Right lobe of liver (tissue), 6 donors: Measurements from ENCODE around the gene EXOSC7. TPM values are rescaled to one million over a fixed set of nuclear protein-coding genes. Genes with fewer than 3 reads are reported as not detected.
A peak's percentile ranks its signal among the peaks of the same experiment; 100 is the strongest.

Source experiments
- ATAC-seq, 4 donors: fragments of 200-7000 bp; cut with Tn5 transposase; one replicate each; pipeline ENCODE4 v1.9.1; 2020; ENCODE audit warnings: mild to moderate bottlenecking in 4 of 4, moderate library complexity in 4 of 4
- DNase-seq, 3 donors: peaks; one replicate each; pipeline ENCODE4 v3.0.0-alpha.2; 2020
- H3K27ac ChIP-seq, 3 donors: fragments of 200-600 bp; one replicate each; pipeline ENCODE4 v1.8.0; 2022
- H3K27me3 ChIP-seq, 2 donors: fragments of 200-600 bp; one replicate each; pipeline ENCODE4 v1.8.0; 2022
- H3K36me3 ChIP-seq, 4 donors: fragments of 200-600 bp; sonication (generic) in 1 of 4; one replicate each; pipeline versions ENCODE4 v1.5.1 to v1.8.0; 2017 to 2022; ENCODE audit warnings: control low read depth in 1 of 4
- H3K4me1 ChIP-seq, 4 donors: fragments of 200-600 bp; sonication (generic) in 1 of 4; one replicate each; pipeline versions ENCODE4 v1.5.1 to v1.8.0; 2017 to 2022; ENCODE audit warnings: control low read depth in 1 of 4
- H3K4me3 ChIP-seq, 3 donors: fragments of 200-600 bp; one replicate each; pipeline ENCODE4 v1.8.0; 2022
- H3K9me3 ChIP-seq, 4 donors: fragments of 200-600 bp; sonication (generic) in 1 of 4; one replicate each; pipeline versions ENCODE4 v1.5.1 to v1.8.0; 2017 to 2022; ENCODE audit warnings: control low read depth in 1 of 4
- POLR2A ChIP-seq: fragments of 450-650 bp; IDR thresholded peaks from one replicate; pipeline ENCODE4 v1.6.1; 2017; ENCODE audit warnings: antibody characterized with exemption, mild to moderate bottlenecking
- WGBS: methylation state at CpG from one replicate; pipeline ENCODE4 v1.1.6; 2018; ENCODE audit warnings: low coverage, low lambda C conversion rate; ENCODE audit not compliant: insufficient coverage; ENCODE audit errors: missing lambda C conversion rate; 5-methylcytosine and 5-hydroxymethylcytosine counted together
- intact Hi-C, 2 donors: fragments of 100-400 bp; cut with DNase I; formaldehyde crosslinking; loops; one replicate each; pipeline versions ENCODE4 v1.11.2 to v1.14.1; 2022
- total RNA-seq, 6 experiments: library from RNA; depleted of rRNA in 2 of 6; stranded (reverse); fragments of >200 nt in 2 of 6; fragmentation: NEBNext Ultra II Directional in 3 of 6; extraction: Animal tissue kit (Norgen Biotek cat#: 25700) in 3 of 6; gene quantifications; one replicate each; pipeline versions ENCODE4 v1.1.0 to v1.2.4, GENCODE V29; 2016 to 2023
- TF ChIP-seq, protein P1 (sequence below), 4 donors: fragments of 200-600 bp in 3 of 4; fragments of 450-650 bp in 1 of 4; IDR thresholded peaks; one replicate each; pipeline versions ENCODE4 v1.5.1 to v1.8.0; 2016 to 2022; ENCODE audit warnings: antibody characterized with exemption in 4 of 4, mild to moderate bottlenecking in 2 of 4
- donor health status: DM: no; HTN: yes; CAD: no.
- donor health status: DM: no; HTN: no; CAD: no.
- donor health status: DM: no; HTN: no; CAD: no.
- donor health status: DM: no; HTN: yes; CAD: no.
- donor health status: DM: no; HTN: yes; CAD: no.

The EXOSC7 gene
- total RNA-seq, 6 experiments from 2014 or later: 15.1 to 25.7 (median 15.9) TPM

DNA sequence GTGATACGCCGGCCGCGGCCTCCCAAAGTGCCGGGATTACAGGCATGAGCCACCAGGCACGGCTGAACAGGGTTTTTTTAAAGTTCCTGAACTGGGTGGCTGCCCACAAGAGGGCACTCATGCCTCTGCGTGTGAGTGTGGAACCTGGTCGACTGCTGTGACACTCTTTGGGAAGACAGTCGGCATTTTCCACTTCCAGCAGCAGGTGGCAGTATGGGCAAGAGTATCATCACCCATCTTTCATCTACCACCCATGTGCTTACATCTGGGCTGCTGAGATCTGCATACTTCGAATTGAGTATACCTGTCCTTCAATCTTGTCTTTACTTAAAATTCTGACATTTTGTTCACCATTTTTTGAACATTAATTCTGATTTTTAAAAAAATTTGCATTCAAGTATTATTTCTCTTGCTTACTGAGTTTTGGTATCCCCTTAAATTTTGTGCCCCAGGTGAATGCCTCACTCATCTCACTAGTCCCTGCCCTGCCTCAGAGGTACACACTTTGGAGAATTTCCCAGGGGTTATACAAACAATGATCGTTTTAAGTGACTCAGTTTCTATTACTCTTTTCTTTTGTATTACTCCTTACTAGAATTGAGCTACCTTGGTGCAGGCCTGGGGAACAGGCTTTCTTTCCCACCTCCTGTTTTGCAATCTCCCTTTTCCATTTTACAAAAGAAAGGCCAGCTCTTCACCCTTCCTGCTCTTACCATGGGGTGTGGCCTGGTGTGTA lies 61.8 kb downstream of the EXOSC7 start:
- no peak overlapping the region for H3K4me3 ChIP-seq
- H3K9me3 ChIP-seq: no peaks in the 10 kb centered on the region
- intact Hi-C loops: loop anchor here (5.0 to 10.0 kb wide), 2 partner anchors 174 to 467 kb away; no protein-coding TSS in a partner anchor
- no peak for TF ChIP-seq POLR2A
- TF ChIP-seq, protein P1, sequence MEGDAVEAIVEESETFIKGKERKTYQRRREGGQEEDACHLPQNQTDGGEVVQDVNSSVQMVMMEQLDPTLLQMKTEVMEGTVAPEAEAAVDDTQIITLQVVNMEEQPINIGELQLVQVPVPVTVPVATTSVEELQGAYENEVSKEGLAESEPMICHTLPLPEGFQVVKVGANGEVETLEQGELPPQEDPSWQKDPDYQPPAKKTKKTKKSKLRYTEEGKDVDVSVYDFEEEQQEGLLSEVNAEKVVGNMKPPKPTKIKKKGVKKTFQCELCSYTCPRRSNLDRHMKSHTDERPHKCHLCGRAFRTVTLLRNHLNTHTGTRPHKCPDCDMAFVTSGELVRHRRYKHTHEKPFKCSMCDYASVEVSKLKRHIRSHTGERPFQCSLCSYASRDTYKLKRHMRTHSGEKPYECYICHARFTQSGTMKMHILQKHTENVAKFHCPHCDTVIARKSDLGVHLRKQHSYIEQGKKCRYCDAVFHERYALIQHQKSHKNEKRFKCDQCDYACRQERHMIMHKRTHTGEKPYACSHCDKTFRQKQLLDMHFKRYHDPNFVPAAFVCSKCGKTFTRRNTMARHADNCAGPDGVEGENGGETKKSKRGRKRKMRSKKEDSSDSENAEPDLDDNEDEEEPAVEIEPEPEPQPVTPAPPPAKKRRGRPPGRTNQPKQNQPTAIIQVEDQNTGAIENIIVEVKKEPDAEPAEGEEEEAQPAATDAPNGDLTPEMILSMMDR (IDR thresholded peaks at IDR 0.05): peak; percentile 93 to 98 (median 96)
- peak; percentile 88 to 92 (median 89) for DNase-seq
- WGBS: 2% methylated on average over 8 of the region's 11 CpGs
- H3K36me3 ChIP-seq: no peaks in the 10 kb centered on the region
- peaks cover 0 to 6% (median 0%) of the 10 kb centered on the region in 4 donors for H3K4me1 ChIP-seq
- no peak overlapping the region for H3K27ac ChIP-seq
- no peaks in the 10 kb centered on the region for H3K27me3 ChIP-seq
- ATAC-seq: peak; percentile 95 to 97 (median 96)

DNA sequence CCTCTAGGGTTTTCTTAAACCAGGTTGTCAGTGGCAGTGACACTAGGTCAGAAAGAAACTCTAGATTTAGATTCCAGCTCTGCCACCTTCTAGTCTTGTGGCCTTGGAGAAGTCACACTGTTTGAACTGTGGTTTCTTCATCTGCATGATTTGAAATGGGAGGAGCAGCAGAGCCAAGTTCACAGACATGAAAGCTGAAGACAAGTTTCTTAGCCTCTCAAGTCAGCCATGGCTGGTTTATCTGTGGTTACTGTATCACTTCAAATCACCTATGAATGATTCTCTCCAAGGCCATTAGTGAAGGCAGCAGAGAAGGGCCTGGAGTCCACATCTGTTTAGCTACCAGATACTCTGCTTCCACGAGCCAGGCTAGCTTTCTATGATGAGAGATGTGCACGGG lies 65.6 kb downstream of the EXOSC7 start:
- Histone ChIP-seq H3K27me3 (no peaks in the 10 kb centered on the region), H3K27ac (no peak overlapping the region), H3K9me3 (no peaks in the 10 kb centered on the region), H3K4me3 (no peak overlapping the region), H3K4me1 (no peaks in the 10 kb centered on the region), H3K36me3 (no peaks in the 10 kb centered on the region)
- intact Hi-C loops: loop anchor here in 1 of 2 donors (5.0 kb wide), 1 partner anchor 171 kb away; no protein-coding TSS in a partner anchor
- DNase-seq: no peak
- ATAC-seq: no peak
- 78% methylated on average over 2 of the region's 2 CpGs for WGBS
- TF ChIP-seq POLR2A: no peak
- TF ChIP-seq, protein P1 (IDR thresholded peaks at IDR 0.05): no peak

DNA sequence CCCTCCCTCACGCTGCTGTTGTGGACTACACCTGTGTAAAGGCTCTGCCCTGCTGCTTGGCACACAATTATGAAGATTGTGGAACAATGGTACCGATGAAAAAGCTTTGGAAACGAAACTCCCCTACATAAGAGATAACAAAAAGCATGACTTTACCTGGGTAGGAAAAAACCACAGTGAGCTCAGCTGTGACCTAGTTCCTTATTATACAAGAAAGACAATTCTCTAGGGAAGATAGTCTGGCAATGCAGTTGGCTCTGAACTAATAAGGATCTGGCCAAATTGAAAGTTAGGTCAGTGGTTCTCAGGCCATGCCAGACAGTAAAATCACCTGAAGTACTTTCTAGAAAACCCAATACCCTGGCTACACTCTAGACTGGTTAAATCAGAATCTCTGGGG lies 66.1 kb downstream of the EXOSC7 start:
- 77% methylated on average over 3 of the region's 3 CpGs for WGBS
- ATAC-seq (no peak), DNase-seq (no peak)
- Histone ChIP-seq H3K9me3 (no peaks in the 10 kb centered on the region), H3K4me1 (no peaks in the 10 kb centered on the region), H3K27ac (no peak overlapping the region), H3K27me3 (no peaks in the 10 kb centered on the region), H3K36me3 (no peaks in the 10 kb centered on the region), H3K4me3 (no peak overlapping the region)
- TF ChIP-seq, protein P1 (IDR thresholded peaks at IDR 0.05): no peak
- intact Hi-C loops: loop anchor here in 1 of 2 donors (5.0 kb wide), 1 partner anchor 170 kb away; no protein-coding TSS in a partner anchor

DNA sequence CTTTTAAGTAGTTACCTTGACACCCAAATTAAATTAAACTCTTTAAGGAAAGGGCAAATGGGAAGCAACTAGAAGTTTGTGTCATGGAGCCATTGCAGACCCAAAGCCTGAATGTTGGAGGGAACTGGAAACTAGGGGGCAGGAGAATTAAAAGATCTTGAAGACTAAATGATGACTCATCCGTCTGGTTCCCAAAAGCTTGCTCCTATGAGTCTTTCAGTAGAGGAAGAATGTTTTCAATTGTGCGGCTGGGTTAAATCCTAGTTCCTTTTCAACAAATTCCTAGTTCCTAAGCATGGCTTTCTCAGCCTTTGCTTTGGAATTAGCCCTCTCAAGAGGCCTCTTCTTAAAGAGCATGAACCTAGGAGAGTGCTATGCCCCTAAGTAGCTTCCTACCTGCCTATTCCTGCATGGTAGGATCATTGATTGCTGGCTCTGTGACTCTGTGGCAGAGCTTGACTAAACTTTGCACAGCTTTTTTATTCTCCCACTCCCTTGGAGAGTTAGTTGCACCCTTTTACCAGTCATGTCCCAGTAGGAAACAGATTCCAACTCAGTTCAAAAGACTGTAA lies 67.8 kb downstream of the EXOSC7 start:
- H3K4me3 ChIP-seq: no peak overlapping the region
- no peaks in the 10 kb centered on the region for H3K4me1 ChIP-seq
- H3K27me3 ChIP-seq: no peaks in the 10 kb centered on the region
- TF ChIP-seq, protein P1 (IDR thresholded peaks at IDR 0.05): no peak
- TF ChIP-seq POLR2A: no peak
- H3K27ac ChIP-seq: no peak overlapping the region
- intact Hi-C loops: loop anchor here in 1 of 2 donors (5.0 kb wide), 1 partner anchor 168 kb away; no protein-coding TSS in a partner anchor
- no peaks in the 10 kb centered on the region for H3K9me3 ChIP-seq
- ATAC-seq (peak in 2 of 4 donors; percentile 33 to 42), DNase-seq (no peak)
- no peaks in the 10 kb centered on the region for H3K36me3 ChIP-seq
- WGBS: 54% methylated on average over 2 of the region's 2 CpGs
